ENCODE data around the gene MRPL27. TPM values are rescaled to one million over a fixed set of nuclear protein-coding genes. Genes with fewer than 3 reads are reported as not detected.

Gene MRPL27
- total and polyA plus RNA-seq, 2 experiments from 2014 or later: 62.4 to 158 TPM

- no peak for DNase-seq (ENCODE audit: low read depth in 1 of 2, low spot score in 1 of 2)
- peaks cover 39% of the 10 kb centered on the region for H3K36me3 ChIP-seq
- H3K27ac ChIP-seq: no peak overlapping the region
- TF ChIP-seq CTCF (IDR thresholded peaks at IDR 0.05; ENCODE audit: low read depth, low read length): no peak
- no peak overlapping the region for H3K4me3 ChIP-seq
- no peaks in the 10 kb centered on the region for H3K4me1 ChIP-seq (ENCODE audit: low read depth)
- no peaks in the 10 kb centered on the region for H3K27me3 ChIP-seq
- H3K9me3 ChIP-seq (ENCODE audit: low read depth): no peaks in the 10 kb centered on the region
These were observed 16.0 kb downstream of the MRPL27 start for GRCh38 chr17:50356892-50357510.

GRCh38 chr17:50356418-50356817 is 16.6 kb downstream of the MRPL27 start:
- no peak for DNase-seq (ENCODE audit: low read depth in 1 of 2, low spot score in 1 of 2)
- peaks cover 39% of the 10 kb centered on the region for H3K36me3 ChIP-seq

GRCh38 chr17:50355701-50356341 is 17.2 kb downstream of the MRPL27 start:
- Histone ChIP-seq H3K4me1 (ENCODE audit: low read depth) (no peaks in the 10 kb centered on the region), H3K27ac (no peak overlapping the region), H3K9me3 (ENCODE audit: low read depth) (no peaks in the 10 kb centered on the region), H3K36me3 (peaks cover 39% of the 10 kb centered on the region), H3K4me3 (no peak overlapping the region), H3K27me3 (no peaks in the 10 kb centered on the region)
- no peak for DNase-seq (ENCODE audit: low read depth in 1 of 2, low spot score in 1 of 2)
- no peak for TF ChIP-seq CTCF (IDR thresholded peaks at IDR 0.05; ENCODE audit: low read depth, low read length)

More at GRCh38 chr17:50356418-50356817, 16.6 kb downstream of the MRPL27 start:
- no peak overlapping the region for H3K4me3 ChIP-seq
- no peaks in the 10 kb centered on the region for H3K4me1 ChIP-seq (ENCODE audit: low read depth)
- H3K9me3 ChIP-seq (ENCODE audit: low read depth): no peaks in the 10 kb centered on the region
- TF ChIP-seq CTCF (IDR thresholded peaks at IDR 0.05; ENCODE audit: low read depth, low read length): no peak
- no peaks in the 10 kb centered on the region for H3K27me3 ChIP-seq
- no peak overlapping the region for H3K27ac ChIP-seq

- H3K4me3 ChIP-seq: no peak overlapping the region
- no peaks in the 10 kb centered on the region for H3K27me3 ChIP-seq
- TF ChIP-seq CTCF (IDR thresholded peaks at IDR 0.05; ENCODE audit: low read depth, low read length): no peak
- no peaks in the 10 kb centered on the region for H3K4me1 ChIP-seq (ENCODE audit: low read depth)
- peaks cover 39% of the 10 kb centered on the region for H3K36me3 ChIP-seq
- no peak for DNase-seq (ENCODE audit: low read depth in 1 of 2, low spot score in 1 of 2)
- H3K27ac ChIP-seq: no peak overlapping the region
- H3K9me3 ChIP-seq (ENCODE audit: low read depth): no peaks in the 10 kb centered on the region
These were observed 17.7 kb downstream of the MRPL27 start for GRCh38 chr17:50355336-50355700.

- no peaks in the 10 kb centered on the region for H3K4me1 ChIP-seq (ENCODE audit: low read depth)
- no peak overlapping the region for H3K4me3 ChIP-seq
- H3K36me3 ChIP-seq: peaks cover 39% of the 10 kb centered on the region
- DNase-seq (ENCODE audit: low read depth in 1 of 2, low spot score in 1 of 2): no peak
- no peak overlapping the region for H3K27ac ChIP-seq
- H3K27me3 ChIP-seq: no peaks in the 10 kb centered on the region
- no peaks in the 10 kb centered on the region for H3K9me3 ChIP-seq (ENCODE audit: low read depth)
- TF ChIP-seq CTCF (IDR thresholded peaks at IDR 0.05; ENCODE audit: low read depth, low read length): no peak
These were observed 18.2 kb downstream of the MRPL27 start for GRCh38 chr17:50354776-50355175.

Data from cardiac muscle cell (in vitro differentiated cells and primary cell).